Measurements from ENCODE around the gene DVL2.

DNA sequence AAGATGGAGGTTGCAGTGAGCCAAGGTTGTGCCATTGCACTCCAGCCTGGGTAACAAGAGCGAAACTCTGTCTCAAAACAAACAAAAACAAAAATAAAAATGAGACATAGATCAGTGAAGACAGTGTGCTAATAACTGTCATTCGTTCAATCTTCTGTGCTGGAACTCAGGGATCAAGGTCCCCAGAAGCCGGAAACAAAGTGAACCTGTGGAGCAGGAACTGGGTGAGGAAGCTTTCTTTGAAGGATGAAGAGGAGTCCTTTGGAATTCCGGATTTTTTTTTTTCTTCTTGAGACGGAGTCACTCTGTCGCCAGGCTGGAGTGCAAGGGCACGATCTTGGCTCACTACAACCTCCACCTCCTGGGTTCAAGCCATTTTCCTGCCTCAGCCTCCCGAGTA lies 45.1 kb upstream of the DVL2 start:
- TF ChIP-seq, protein P1, sequence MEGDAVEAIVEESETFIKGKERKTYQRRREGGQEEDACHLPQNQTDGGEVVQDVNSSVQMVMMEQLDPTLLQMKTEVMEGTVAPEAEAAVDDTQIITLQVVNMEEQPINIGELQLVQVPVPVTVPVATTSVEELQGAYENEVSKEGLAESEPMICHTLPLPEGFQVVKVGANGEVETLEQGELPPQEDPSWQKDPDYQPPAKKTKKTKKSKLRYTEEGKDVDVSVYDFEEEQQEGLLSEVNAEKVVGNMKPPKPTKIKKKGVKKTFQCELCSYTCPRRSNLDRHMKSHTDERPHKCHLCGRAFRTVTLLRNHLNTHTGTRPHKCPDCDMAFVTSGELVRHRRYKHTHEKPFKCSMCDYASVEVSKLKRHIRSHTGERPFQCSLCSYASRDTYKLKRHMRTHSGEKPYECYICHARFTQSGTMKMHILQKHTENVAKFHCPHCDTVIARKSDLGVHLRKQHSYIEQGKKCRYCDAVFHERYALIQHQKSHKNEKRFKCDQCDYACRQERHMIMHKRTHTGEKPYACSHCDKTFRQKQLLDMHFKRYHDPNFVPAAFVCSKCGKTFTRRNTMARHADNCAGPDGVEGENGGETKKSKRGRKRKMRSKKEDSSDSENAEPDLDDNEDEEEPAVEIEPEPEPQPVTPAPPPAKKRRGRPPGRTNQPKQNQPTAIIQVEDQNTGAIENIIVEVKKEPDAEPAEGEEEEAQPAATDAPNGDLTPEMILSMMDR (IDR thresholded peaks at IDR 0.05; ENCODE audit: low read depth, low read length, missing input control): no peak
- TF ChIP-seq RAD21 (IDR thresholded peaks at IDR 0.05): no peak
- TF ChIP-seq MAX (IDR thresholded peaks at IDR 0.05): no peak
- TF ChIP-seq NR2F2 (IDR thresholded peaks at IDR 0.05): no peak
- TF ChIP-seq ATF3 (IDR thresholded peaks at IDR 0.05): no peak
- no peak for TF ChIP-seq YY1 (IDR thresholded peaks at IDR 0.05)
- no peak for TF ChIP-seq SP1 (IDR thresholded peaks at IDR 0.05)
- no peak for TF ChIP-seq JUND (IDR thresholded peaks at IDR 0.05)
